H1 (cell line): ENCODE data around the gene LPAR6. TPM values are rescaled to one million over a fixed set of nuclear protein-coding genes. Genes with fewer than 3 reads are reported as not detected.
"Not testable (repeated sequence)": the region's sequence is repeated elsewhere in the genome, so short reads cannot be mapped to it uniquely, and the experiment has no call there.

Experiments
- CTCF ChIA-PET: fragments of 300-600 bp; sonication (Branson Sonifier 250); formaldehyde crosslinking; loops from one replicate; lab custom pipeline; 2021; ENCODE audit not compliant: partially characterized antibody; lab: Charles Lee
- POLR2A ChIA-PET: fragments of 300-600 bp; sonication (Branson Sonifier 250); formaldehyde crosslinking; loops from one replicate; lab custom pipeline; 2021; ENCODE audit warnings: inconsistent platforms; ENCODE audit not compliant: partially characterized antibody; lab: Charles Lee
- DNase-seq, 2 experiments: peaks; one replicate each; pipeline versions ENCODE4 v3.0.0 to v3.0.0-alpha.2; 2010 to 2022; ENCODE audit warnings: low spot score in 2 of 2, low read depth in 1 of 2, mixed read lengths in 1 of 2
- FAIRE-seq: peaks from 2 replicates; lab custom pipeline; 2011; peaks lifted over from hg19 to GRCh38; lab: Jason Lieb, UNC
- H2AFZ ChIP-seq: 2 replicates; pipeline ENCODE4 v1.8.1; 2012; ENCODE audit warnings: low read length, inconsistent platforms
- H2AK5ac ChIP-seq: 2 replicates; pipeline ENCODE4 v1.6.1; 2013; ENCODE audit warnings: low read depth, low read length
- H2BK120ac ChIP-seq: replicated peaks from 2 replicates; pipeline ENCODE3; 2013; ENCODE audit warnings: low read depth, low read length, inconsistent platforms
- H2BK12ac ChIP-seq: 2 replicates; pipeline ENCODE4 v1.6.1; 2013; ENCODE audit warnings: low read depth, low read length
- H2BK15ac ChIP-seq: 2 replicates; pipeline ENCODE4 v1.6.1; 2013; ENCODE audit warnings: low read length
- H2BK20ac ChIP-seq: 2 replicates; pipeline ENCODE4 v1.6.1; 2013; ENCODE audit warnings: low read length
- H2BK5ac ChIP-seq: 2 replicates; pipeline ENCODE4 v1.6.1; 2013; ENCODE audit warnings: low read depth, low read length
- H3K14ac ChIP-seq: 2 replicates; pipeline ENCODE4 v1.6.1; 2013; ENCODE audit warnings: inconsistent platforms; ENCODE audit not compliant: insufficient read length
- H3K18ac ChIP-seq: 2 replicates; pipeline ENCODE4 v1.6.1; 2013; ENCODE audit warnings: low read length; ENCODE audit errors: extremely low read depth
- H3K23ac ChIP-seq: 2 replicates; pipeline ENCODE4 v1.6.1; 2013; ENCODE audit warnings: inconsistent platforms; ENCODE audit not compliant: insufficient read length
- H3K23me2 ChIP-seq: 2 replicates; pipeline ENCODE4 v1.6.1; 2013; ENCODE audit warnings: low read depth, low read length
- H3K27ac ChIP-seq: 2 replicates; pipeline ENCODE4 v1.6.1; 2011; ENCODE audit warnings: low read depth, low read length, inconsistent platforms
- H3K27me3 ChIP-seq, 4 experiments: replicated peaks in 1 of 4; 1 replicate in 1 of 4; 2 replicates in 3 of 4; pipeline versions ENCODE4 v1.6.1 to v1.8.1; 2011 to 2013; ENCODE audit warnings: low read length in 3 of 4, mild to moderate bottlenecking in 3 of 4, inconsistent platforms in 2 of 4, mixed read lengths in 2 of 4, moderate library complexity in 1 of 4; ENCODE audit not compliant: control insufficient read depth in 3 of 4, insufficient read depth in 3 of 4; ENCODE audit errors: extremely low read depth in 1 of 4
- H3K36me3 ChIP-seq, 4 experiments: 2 replicates each; pipeline versions ENCODE4 v1.6.1 to v1.8.1; 2011 to 2013; ENCODE audit warnings: mild to moderate bottlenecking in 4 of 4, low read length in 3 of 4, moderate library complexity in 2 of 4, control low read depth in 1 of 4, inconsistent platforms in 1 of 4; ENCODE audit not compliant: insufficient read depth in 4 of 4, control insufficient read depth in 2 of 4
- H3K4ac ChIP-seq: replicated peaks from 2 replicates; pipeline ENCODE3; 2013; ENCODE audit warnings: low read length, low read depth, mixed read lengths, inconsistent platforms; ENCODE audit not compliant: insufficient read length
- H3K4me1 ChIP-seq, 4 experiments: replicated peaks in 1 of 4; 1 replicate in 1 of 4; 2 replicates in 3 of 4; pipeline versions ENCODE4 v1.6.1 to v1.8.1; 2011 to 2013; ENCODE audit warnings: low read length in 3 of 4, inconsistent platforms in 2 of 4, mixed read lengths in 1 of 4; ENCODE audit not compliant: insufficient read depth in 4 of 4, control insufficient read depth in 3 of 4
- H3K4me2 ChIP-seq, 2 experiments: 2 replicates each; pipeline versions ENCODE4 v1.6.1 to v1.8.1; 2011 to 2013; ENCODE audit warnings: low read depth in 2 of 2, low read length in 2 of 2, control low read depth in 1 of 2, inconsistent platforms in 1 of 2, mild to moderate bottlenecking in 1 of 2; ENCODE audit not compliant: insufficient read depth in 1 of 2
- H3K4me3 ChIP-seq, 4 experiments: fragments of 200-600, 300-600 bp in 1 of 4; sonication (generic), shearing (Covaris generic), sonication (Bioruptor Twin) in 1 of 4; 2 replicates each; pipeline versions ENCODE4 v1.5.1 to v1.8.1; 2011 to 2016; ENCODE audit warnings: low read length in 4 of 4, low read depth in 3 of 4, control low read depth in 2 of 4, inconsistent platforms in 2 of 4, mild to moderate bottlenecking in 2 of 4, mixed read lengths in 1 of 4, moderate library complexity in 1 of 4; ENCODE audit not compliant: insufficient read depth in 2 of 4; ENCODE audit errors: extremely low read depth in 1 of 4
- H3K56ac ChIP-seq: replicated peaks from 2 replicates; pipeline ENCODE3; 2013; ENCODE audit warnings: low read depth, mild to moderate bottlenecking, mixed read lengths, low read length, inconsistent platforms; ENCODE audit not compliant: insufficient read length
- H3K79me1 ChIP-seq: 2 replicates; pipeline ENCODE4 v1.6.1; 2013; ENCODE audit warnings: low read depth, low read length, control low read depth
- H3K79me2 ChIP-seq, 2 experiments: 2 replicates each; pipeline versions ENCODE4 v1.6.1 to v1.8.1; 2012 to 2013; ENCODE audit warnings: low read length in 2 of 2, mild to moderate bottlenecking in 2 of 2, inconsistent platforms in 1 of 2; ENCODE audit not compliant: insufficient read depth in 2 of 2, control insufficient read depth in 1 of 2
- H3K9ac ChIP-seq, 4 experiments: replicated peaks in 1 of 4; 1 replicate in 1 of 4; 2 replicates in 3 of 4; pipeline versions ENCODE4 v1.6.1 to v1.8.1; 2011 to 2013; ENCODE audit warnings: low read depth in 3 of 4, low read length in 3 of 4, control low read depth in 2 of 4, mild to moderate bottlenecking in 2 of 4, moderate library complexity in 2 of 4, inconsistent platforms in 1 of 4; ENCODE audit errors: extremely low read depth in 1 of 4
- H3K9me3 ChIP-seq, 2 experiments: 2 replicates each; pipeline versions ENCODE4 v1.6.1 to v1.8.1; 2012 to 2013; ENCODE audit warnings: mild to moderate bottlenecking in 2 of 2, moderate library complexity in 2 of 2, control low read depth in 1 of 2, inconsistent platforms in 1 of 2, low read depth in 1 of 2, low read length in 1 of 2, mixed read lengths in 1 of 2; ENCODE audit not compliant: insufficient read depth in 2 of 2
- H4K20me1 ChIP-seq, 2 experiments: replicated peaks in 1 of 2; 2 replicates each; pipeline versions ENCODE3 to v1.8.1; 2011 to 2013; ENCODE audit warnings: inconsistent platforms in 2 of 2, low read length in 2 of 2, mild to moderate bottlenecking in 1 of 2; ENCODE audit not compliant: insufficient read depth in 2 of 2, control insufficient read depth in 1 of 2
- H4K5ac ChIP-seq: 2 replicates; pipeline ENCODE4 v1.6.1; 2013; ENCODE audit warnings: low read length, low read depth, mixed read lengths, inconsistent platforms; ENCODE audit not compliant: insufficient read length
- H4K8ac ChIP-seq: 2 replicates; pipeline ENCODE4 v1.8.0; 2013; ENCODE audit warnings: mild to moderate bottlenecking, moderate library complexity, low read length, inconsistent platforms; ENCODE audit not compliant: insufficient read depth; ENCODE audit errors: extremely low read depth
- H4K91ac ChIP-seq: replicated peaks from 2 replicates; pipeline ENCODE3; 2013; ENCODE audit warnings: low read length, mixed read lengths, inconsistent platforms; ENCODE audit not compliant: insufficient read length
- WGBS, 2 experiments: shearing (Covaris generic) in 1 of 2; methylation state at CpG; one replicate each; pipeline versions ENCODE4 v1.1.6 to v1.1.7; 2013 to 2015; ENCODE audit warnings: low lambda C conversion rate in 2 of 2, mixed read lengths in 2 of 2, inconsistent platforms in 1 of 2, low coverage in 1 of 2, missing lambda C conversion rate in 1 of 2; ENCODE audit not compliant: insufficient replicate concordance in 2 of 2, insufficient coverage in 1 of 2, insufficient read length in 1 of 2; ENCODE audit errors: extremely low coverage in 1 of 2, missing lambda C conversion rate in 1 of 2; 5-methylcytosine and 5-hydroxymethylcytosine counted together
- polyA plus RNA-seq, 7 experiments: library from polyadenylated mRNA; depleted of rRNA in 3 of 7; stranded (reverse) in 5 of 7; unstranded in 2 of 7; fragments of >200 nt in 5 of 7; fragments of 200-250 nt in 2 of 7; gene quantifications; 1 replicate in 5 of 7; 2 replicates in 1 of 7; 4 replicates in 1 of 7; pipeline versions ENCODE4 v1.2.1 to v1.2.3, GENCODE V29; 2011 to 2013; ENCODE audit warnings: missing spikeins in 2 of 7, mixed read lengths in 2 of 7
- total RNA-seq: library from RNA; stranded (reverse); fragmentation: NEBNext Ultra II Directional; extraction: Animal tissue kit (Norgen Biotek cat#: 25700); gene quantifications from 2 replicates; pipeline ENCODE4 v1.2.1, GENCODE V29; 2021

Gene LPAR6
- total and polyA plus RNA-seq, 2 of the 8 experiments (the other 6 are each of a cell fraction or from before 2014, with no cell fraction given) = 0.50 to 0.97 TPM

DNA sequence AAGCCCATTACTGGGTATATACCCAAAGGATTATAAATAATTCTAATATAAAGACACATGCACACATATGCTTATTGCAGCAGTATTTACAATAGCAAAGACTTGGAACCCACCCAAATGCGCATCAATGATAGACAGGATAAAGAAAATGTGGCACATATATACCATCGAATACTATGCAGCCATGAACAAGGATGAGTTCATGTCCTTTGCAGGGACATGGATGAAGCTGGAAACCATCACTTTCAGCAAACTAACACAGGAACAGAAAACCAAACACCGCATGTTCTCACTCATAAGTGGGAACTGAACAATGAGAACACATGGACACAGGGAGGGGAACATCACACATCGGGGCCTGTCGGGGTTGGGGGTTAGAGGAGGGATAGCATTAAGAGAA is 9.1 kb upstream of the LPAR6 start:
- H3K79me2 ChIP-seq, H3K27me3 ChIP-seq, POLR2A ChIA-PET, H3K4ac ChIP-seq, H2AK5ac ChIP-seq, H3K4me3 ChIP-seq, H3K36me3 ChIP-seq, H3K4me1 ChIP-seq, CTCF ChIA-PET, H3K23me2 ChIP-seq, H4K5ac ChIP-seq, H3K9me3 ChIP-seq, H2BK120ac ChIP-seq, H2BK15ac ChIP-seq, H3K56ac ChIP-seq, H3K23ac ChIP-seq, H3K9ac ChIP-seq, H3K4me2 ChIP-seq, H2BK5ac ChIP-seq, H4K20me1 ChIP-seq, H3K79me1 ChIP-seq, H3K18ac ChIP-seq, H2BK12ac ChIP-seq, H2AFZ ChIP-seq, H3K14ac ChIP-seq, H4K8ac ChIP-seq, H4K91ac ChIP-seq, H3K27ac ChIP-seq, FAIRE-seq, DNase-seq, H2BK20ac ChIP-seq: not testable (repeated sequence)
- 95% methylated on average over 5 of the region's 5 CpGs; no CpG with 5 or more reads in 1 of the 2 experiments for WGBS, 2 experiments
